UCSD-AML1 (cell line): ENCODE results near the gene PLXNA2.

ENCODE experiments used
- DNase-seq: peaks from one replicate; lab custom pipeline; 2025; ENCODE audit not compliant: unreplicated experiment; lab: John Stamatoyannopoulos, UW

Gene PLXNA2

DNA sequence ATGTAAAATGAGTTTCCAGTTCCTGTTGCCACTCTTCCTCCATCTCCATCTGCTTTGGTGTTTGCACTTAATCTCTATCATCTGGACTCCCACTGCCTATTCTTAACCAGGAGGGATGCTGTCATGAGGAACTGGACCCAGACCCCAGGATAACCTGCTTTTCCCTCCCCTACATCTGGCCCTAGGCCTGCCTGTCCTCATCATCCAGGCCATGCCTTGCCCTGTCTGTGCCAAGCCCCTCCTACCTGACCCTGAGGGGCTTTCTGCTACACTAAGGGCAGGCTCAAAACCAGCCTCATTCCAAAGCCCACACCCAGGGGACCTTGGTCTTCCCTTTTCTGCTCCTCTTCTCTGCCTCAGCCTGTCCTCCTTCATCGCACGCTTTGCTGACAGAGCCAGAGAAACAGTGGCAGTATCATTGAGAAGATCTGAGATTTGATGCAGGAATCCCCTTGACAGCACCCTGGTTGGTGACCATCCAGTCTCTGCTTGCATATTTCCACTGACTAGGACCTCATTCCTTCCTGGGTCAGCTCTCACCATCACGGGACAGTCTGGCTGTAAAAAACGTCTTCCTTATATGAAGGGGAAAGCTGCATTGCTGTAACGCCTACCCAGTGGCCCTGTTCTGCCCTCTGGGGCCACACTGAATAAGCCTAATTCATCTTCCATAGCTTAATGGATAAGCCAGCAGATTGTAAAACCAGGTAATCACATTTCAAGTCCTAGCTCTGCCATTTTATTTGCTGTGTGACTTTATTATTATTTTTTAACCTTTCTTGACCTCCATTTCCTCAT is 38.8 kb downstream of the PLXNA2 start:
- DNase-seq = no peak

DNA sequence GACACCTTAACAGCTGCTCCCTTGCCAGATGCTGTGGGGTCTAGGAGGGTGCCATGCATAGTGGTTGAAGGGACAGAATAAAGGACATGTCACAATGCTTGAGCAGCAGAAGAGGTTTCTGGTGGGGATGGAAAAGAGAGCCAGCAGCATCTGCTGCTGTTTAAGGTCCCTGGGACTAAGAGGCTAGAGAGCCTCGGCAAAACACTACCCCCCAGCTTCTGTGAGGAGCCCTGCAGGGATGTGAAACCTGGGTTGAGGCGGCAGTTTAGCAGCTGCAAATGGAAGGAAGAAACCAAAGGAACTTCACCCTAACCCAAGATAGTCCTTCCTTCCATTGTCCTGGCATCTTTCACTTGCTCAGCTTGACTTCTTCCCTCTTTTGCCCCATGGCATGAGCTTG is 39.4 kb downstream of the PLXNA2 start:
- DNase-seq = no peak

DNA sequence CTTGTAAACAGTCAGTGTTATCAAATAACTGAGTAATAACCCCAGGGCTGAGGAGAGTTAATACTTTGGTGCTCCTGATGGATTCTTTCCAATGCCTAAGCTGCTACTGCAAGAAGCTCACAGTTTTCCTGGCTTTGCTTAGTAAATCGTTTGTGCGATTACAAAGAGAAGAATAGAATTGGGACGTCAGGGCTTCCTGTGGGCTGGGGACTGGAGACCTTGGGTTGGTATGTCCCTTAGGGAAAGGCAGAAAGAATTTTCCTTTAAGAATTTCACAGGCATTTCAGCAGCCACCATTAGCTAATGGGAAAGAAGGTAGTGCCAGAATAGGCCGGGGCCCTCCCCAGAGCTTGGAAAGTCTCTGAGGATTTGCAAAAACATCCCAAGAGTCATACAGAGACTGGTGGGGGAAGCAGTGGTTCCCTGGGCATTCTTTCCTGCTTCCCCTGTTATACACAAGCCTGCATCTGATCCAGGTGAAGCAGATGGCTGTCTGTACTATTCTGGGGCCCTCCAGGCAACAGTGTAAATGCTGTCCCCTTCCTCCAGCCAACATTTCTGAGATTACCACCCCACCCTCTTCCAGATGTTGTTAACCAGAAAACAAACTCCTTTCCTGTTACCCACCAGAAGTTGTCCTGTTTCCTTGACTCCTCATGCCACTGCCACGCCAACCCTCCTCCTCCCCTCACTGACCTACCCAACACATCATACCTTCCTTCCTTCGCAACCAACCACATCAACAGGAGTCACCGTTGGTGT is 40.2 kb downstream of the PLXNA2 start:
- DNase-seq = no peak

DNA sequence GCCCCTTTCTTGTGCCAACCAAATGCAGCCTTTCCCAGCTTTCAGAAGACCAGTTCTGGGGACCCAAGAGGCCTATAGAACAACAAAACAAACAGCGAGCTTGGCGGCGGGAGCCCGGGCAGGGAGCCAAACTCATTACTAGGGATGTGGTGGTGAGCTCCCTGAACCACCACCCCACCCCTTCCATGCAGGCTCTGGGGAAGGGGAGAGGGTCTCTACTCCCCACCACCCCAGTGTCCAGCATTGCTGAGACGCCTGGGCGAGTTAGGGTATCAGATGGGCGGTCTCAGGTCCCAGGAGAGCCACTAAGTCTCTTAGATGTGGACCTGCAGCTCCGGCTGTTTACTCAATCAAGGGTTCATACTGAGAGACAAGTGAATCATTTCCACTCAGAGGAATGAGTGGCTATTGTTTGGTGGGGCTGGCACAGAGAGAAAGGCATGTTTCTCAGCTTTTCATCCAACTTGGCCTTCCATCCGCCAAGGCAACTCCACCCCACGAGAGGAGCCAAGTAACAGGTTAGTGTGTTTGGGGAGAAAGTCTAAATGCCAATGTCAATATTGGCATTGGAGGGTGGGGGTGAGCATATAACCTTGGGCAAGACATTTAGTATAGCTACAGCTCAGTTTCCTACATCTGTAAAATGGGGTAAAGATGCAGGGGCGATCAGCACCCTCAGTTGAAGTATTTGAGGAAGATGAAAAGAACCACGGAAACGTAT is 40.9 kb downstream of the PLXNA2 start:
- no peak for DNase-seq

DNA sequence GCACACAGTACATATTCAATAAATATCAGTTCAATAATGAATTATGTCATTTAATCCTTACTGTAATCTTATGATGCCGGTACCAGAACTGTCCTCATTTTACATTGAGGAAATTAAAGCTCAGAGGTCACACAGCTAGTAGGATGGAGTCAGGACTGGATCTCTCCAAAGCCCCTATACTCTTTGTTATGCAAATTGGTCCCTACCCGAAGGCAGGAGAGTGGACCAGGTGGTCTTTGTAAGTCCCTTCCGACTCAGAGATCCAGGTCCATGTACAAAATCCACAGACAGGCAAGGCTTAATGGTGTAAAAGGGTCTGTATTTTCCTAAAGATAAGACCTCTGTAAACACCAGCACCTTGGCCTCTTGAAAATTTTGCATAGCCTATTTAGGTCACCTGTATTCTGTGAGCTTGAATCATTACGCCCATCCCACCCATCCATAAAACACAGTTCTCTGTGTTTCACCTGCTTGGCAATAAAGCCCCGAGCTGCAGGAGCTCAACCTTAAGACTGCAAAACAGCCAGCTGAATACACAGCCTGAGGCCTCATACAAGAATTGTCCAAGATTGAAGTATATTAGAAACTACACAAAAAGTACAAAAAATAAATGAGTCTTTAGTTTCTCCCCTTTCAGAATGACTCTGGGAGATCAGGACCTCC is 41.7 kb downstream of the PLXNA2 start:
- no peak for DNase-seq

DNA sequence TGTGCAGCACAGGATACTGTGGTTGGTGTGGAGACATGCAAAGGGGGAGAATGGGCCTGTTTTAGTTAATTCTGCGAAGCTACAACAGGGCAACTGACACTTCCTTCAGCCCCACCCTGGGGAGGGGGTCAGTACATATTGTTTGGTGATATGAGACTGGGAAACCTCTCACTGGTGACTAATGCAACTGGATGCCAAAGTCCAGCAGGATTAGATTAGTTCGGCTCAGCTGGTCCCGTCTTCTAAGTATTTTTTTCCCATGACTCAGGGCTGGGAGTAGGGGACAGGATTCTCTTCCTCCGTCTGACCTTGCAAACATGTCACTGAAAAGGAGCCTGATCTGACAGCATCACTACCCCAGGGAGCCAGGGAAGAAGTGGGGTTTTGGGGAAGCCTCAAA is 43.0 kb downstream of the PLXNA2 start:
- DNase-seq = no peak

DNA sequence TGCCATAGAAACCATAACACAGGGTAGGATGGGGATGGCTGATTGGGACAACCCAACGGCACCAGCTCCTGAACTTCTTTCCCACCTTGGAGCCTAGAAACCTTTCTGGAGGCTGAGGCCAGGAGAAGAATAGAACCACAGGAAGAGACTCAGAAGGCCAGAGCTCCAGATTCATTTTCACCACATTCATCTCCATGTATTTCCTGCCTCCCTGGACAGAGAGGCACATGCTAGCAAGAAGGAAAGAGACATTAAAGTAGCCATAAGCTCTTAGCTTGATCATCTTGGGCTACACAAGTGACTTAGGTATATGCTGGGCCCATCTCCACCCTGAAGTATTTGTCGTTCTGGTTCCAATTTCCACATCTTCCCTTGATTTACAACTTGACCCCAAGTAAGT is 44.1 kb downstream of the PLXNA2 start:
- DNase-seq = no peak

DNA sequence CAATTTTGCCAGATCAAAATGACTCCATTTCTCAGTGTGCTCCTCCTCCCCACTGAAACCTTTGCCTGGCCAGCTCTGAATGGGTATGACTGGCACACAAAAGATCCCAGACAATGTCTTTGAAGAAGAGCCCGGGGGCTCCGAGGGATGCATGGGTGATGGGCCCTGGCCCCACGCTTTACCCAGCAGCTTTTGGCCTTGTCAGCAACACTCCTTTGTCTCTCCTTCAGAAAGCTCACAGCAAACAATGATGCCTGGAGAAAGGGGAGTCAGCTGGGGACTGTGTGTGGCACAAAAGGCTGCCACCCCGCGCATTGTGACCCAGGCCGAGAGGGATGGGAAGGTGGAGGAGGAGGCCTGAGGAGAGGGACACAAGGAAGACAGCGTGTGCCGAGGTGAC is 45.9 kb downstream of the PLXNA2 start:
- no peak for DNase-seq

DNA sequence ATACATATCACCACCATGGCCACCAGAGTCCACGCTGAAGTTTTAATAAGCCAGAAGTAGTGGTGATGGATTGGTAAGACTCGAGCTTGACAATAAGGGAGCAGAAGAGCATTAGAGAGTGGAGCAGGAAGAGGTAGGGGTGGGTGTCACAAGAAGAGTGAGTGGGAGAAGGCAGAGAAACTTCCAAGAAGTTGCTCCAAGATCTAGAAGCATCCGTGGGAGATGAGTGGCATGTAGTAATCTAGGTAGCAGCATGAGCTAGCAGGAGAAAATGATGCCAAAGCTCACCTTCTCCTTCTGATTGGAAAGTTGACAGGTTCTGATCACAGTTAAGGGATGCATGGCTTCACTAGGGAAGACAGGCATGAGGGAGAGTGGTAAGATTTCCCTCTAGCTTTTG is 49.2 kb downstream of the PLXNA2 start:
- no peak for DNase-seq

DNA sequence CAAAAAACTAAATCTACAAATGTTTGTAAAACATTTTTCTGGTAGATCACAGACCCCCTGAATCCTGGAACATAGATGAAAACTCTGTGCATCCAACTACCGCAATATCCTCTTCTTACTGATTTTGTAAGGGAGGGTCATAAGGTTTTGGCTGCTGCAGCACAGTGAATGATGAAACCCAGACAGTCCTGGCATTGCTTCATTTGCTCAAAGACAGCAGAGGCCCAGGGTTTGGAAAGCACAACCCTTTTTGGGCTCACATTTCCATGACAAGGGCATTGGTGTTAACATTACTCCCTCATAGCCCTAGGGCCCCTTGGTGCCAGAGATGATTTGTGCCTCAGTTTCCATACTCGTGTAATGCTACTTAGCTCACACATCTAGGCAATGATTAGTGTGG is 51.2 kb downstream of the PLXNA2 start:
- DNase-seq = no peak

DNA sequence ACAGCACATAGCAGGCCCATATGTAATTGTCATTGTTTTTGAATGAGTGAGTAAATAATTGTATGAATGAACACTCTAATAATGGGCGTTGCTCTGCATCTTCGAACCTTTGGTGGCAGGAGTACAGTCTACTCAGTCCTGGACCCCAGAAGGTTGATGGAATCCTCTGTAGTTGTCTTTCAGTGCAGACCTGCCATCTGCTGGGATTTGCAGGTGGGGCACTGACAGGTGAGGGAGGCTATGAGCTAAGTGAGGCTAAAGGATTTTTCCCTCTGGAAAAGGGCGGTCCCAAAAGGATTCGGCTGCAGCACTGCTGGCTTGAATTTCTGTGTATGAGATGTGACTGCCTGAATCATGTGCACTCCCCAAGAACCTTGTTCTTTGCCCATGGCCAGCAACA is 53.4 kb downstream of the PLXNA2 start:
- no peak for DNase-seq

DNA sequence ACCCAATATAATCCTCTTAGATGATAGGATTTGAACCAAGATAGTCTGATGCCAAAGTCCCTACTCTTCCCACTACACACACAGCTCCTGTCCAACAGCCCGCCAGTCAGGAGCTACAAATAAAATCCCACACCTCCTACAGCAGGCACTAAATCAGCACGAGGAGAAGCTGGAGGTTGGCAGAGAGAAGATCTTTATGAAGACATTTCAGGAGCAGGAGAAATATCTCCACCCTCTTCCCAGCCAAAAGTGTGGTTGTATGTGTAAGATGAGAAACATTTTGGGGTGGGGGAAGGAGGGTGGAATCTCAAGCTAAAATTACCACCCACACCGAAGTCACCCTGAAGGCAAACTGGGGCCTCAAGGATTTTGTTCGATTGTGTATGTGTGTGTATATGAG is 54.5 kb downstream of the PLXNA2 start:
- no peak for DNase-seq

DNA sequence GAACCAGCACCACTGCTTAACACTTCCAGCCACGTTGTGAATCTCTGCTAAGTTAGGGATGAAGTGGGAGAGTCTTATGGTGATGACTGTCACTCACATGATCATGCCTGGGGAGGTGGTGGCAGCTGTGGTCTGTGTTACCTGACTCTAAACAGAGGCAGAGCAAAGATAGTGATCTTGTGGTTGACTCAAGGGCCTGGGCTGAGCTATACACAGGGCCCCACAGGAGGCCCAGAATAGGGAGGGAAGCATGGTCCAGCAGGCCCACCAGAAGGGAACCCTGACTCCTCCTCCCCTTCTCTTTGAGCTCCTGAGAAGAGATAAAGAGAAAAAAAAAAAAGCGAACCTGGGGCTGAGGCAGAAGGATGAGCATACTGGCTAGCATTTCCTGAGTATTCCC is 55.0 kb downstream of the PLXNA2 start:
- DNase-seq = no peak

DNA sequence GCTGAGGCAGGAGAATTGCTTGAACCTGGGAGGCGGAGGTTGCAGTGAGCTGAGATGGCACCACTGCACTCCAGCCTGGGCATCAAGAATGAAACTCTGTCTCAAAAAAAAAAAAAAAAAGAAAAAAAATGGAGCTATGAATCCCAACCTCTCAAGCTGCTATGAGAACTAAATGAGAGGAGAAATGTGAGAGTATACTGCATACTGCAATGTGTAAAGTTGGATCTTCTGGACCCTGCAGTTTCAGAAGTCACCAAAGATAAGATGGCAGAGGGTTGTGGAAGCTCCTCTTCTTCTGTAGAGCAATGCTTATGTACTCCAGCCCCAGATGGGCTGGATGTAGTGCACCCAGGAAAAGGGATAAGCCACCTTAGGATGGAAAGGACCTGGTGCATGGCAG is 55.6 kb downstream of the PLXNA2 start:
- no peak for DNase-seq

DNA sequence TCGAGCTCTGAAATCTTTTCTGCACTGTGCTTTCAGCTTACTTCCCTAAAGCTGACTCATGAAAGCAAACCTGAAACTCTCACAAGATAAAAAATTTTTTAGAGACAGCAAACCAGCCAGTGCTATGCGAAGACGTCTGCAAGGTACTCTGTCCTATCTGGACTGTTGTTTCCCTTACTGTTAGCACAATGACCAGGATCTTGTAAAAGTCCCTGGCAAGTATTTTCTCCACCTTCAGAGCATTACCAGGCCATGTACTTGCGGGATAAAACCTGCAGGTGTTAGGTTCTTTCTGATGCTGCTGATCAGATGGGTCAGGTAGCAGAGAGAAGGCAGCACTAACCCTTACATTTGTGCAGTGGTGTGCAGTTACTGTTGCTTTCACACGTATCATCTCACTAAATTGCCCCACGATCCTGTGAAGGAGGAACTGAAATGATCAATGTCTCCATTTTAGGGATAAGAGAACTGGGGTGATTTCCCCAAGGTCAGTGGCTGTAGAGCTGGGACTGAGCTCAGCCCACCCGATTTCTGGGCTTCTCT is 56.6 kb downstream of the PLXNA2 start:
- no peak for DNase-seq

DNA sequence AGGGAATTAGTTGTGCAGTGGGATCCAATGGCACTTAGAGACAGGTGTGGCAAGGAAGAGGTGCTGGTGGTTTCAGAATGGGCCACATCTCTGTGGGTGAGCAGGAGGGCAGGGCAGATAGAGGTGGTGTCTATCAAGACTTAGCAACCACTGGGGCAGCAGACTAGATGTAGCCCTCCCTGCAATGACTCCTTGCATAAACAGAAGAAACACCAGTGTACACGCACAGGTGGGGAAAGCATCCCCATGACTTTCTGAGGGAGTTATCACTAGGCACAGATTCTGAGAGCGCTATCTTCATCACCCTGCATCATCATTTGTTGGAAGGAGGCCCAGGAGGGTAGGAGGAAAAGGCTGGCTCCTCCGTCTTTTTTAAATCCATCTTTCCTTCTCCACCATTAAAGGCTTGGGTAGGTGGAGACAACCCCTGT is 58.4 kb downstream of the PLXNA2 start:
- no peak for DNase-seq

DNA sequence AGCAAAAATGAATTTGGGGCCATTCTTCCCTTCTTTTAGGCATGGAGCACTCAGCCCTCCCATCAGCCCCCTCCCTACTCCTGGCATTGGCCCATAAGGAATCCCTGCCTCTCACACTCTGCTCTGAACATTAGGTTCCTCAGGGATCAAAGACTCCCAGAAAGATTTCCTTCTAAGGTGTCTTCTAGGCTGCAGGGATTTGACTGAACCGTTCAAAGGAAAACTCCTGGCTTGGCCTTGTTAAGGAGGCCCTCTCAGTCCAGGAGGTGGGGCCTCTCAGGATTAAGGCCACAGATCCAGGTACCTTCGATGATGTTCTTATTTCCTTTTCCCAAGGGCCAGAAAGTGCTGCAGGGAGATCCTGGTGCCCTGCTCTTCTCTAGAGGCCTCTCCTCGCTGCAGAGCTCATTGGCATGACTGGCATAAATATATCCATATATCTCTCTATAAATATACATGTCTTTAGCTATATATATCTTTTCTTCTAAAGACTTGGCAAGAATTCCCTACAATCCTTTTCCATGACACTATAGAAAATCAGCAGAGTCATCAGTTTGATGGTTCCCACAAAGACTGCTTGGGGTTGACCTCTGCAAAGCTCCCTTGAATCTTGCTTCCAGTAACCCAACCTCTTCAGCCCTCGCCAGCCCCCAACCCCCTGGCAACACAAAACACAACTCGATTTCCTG is 59.1 kb downstream of the PLXNA2 start:
- no peak for DNase-seq

DNA sequence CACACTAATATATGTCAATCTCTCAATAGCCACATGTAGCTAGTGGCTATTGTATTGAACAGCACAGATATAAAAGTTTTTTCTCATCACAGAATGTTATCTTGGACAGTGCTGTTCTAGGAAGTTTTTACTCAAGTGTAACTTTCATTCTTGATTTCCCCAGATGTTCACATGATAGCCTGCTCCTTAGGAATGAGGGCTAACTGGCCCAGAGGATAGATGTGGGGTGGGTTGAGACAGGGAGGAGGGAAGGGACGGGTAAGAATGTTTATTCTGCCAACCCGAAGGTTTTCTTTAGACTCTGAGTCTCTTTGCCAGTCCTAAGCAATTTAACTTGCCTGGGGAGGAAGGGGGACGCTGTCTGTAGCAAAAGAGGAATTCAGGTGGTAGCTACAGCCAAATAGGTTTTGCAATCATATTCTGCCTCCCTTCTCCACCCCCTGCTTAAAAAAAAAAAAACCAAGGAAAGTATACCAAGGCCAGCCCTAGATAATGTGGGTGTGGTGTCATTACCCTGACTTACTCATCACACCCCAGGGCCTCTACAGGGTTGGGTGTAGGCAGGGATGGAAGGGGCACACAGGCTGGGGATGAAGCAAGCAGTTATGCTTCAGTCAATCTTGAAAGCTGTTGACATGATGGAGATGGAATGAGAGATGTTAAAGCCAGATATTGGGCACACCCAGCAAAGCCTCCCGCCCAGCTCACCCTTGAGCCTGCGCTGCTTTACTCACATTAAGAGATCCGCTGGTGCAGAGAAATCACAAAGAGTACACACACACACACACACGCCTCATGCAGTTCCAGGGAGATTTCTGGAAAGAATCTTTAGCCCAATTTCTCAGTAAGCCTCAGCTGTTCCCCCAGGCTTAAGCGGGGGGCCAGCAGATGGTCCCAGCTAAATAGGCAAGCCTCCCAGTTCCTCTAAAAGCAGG is 59.9 kb downstream of the PLXNA2 start:
- DNase-seq = no peak

DNA sequence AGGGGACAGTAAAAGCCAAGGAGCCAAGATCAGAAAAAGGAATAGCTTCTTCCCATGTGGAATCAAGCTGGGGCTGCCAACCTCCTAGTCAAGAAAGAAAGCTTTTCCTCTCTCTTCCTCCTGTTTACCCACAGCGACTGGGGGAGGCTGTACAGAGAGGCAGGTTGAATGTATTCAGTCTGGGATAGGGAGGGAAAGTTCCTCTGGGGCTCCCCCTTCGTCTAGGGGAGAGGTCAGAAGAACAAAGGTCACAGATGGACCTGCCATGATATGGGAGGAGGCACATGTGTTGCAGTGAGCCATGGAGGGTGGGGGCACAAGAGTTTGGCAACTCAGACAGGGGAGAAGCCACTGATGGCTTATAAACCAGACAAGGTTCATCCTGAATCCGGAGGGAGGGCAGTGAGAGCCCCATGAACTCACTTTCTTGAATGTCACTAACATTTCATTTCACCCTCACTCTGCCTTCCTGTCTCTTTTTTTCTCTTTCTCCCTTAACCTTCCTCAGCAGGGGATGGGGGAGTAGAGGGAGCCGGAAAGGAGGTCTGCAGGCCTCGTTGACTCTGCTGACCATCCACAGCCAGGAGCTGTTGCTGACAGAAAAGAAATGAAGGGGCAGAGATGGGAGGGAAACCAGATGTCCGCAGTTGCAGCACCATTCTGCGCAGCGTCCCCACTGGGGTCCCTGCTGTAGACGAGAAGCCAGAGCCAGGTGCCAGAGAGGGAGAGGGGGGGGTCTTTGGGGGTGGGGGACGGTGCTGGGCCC is 61.1 kb downstream of the PLXNA2 start:
- DNase-seq = no peak
